Measurements from ENCODE around the gene KLLN. TPM values are rescaled to one million over a fixed set of nuclear protein-coding genes. Genes with fewer than 3 reads are reported as not detected.

KLLN gene
- total RNA-seq, 2 experiments from 2014 or later = 0.58 to 0.64 TPM

Other genes starting within 250 kb of the KLLN start
- gene PAPSS2, start 203.7 kb downstream of the KLLN start, total RNA-seq = under 1 TPM; 0.27 to 0.42 TPM
- 10 to 100 TPM; 49.2 to 49.6 TPM for gene ATAD1, start 45.3 kb downstream of the KLLN start, total RNA-seq
- 10 to 100 TPM; 44.5 to 50.8 TPM for gene PTEN, start 92 bp upstream of the KLLN start, total RNA-seq